COLO829 (cell line): ENCODE data around the gene GTSE1.

Experiments
- DNase-seq: peaks from one replicate; pipeline ENCODE4 v3.0.0; 2012; ENCODE audit warnings: low spot score

Gene GTSE1

DNA sequence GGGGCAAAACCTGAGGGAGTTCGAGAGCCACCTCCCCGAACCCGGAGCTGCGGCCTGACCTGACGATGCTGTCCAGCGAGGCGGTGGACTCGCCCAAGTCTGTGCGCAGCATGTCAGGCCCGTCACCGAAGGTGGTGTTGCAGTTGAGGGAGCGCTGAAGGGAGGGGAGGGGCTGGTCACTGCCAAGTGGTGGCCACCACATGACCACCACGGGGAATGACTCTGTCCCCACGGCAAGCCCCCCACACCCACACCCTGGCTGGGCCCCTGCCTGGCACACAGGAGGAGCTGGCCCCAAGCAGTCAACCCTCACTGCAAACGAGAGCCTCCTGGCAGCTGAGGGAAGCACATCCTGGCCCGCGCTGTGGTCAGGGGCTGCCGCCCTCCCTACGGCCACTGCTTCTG lies 69.7 kb downstream of the GTSE1 start:
- DNase-seq: no peak

DNA sequence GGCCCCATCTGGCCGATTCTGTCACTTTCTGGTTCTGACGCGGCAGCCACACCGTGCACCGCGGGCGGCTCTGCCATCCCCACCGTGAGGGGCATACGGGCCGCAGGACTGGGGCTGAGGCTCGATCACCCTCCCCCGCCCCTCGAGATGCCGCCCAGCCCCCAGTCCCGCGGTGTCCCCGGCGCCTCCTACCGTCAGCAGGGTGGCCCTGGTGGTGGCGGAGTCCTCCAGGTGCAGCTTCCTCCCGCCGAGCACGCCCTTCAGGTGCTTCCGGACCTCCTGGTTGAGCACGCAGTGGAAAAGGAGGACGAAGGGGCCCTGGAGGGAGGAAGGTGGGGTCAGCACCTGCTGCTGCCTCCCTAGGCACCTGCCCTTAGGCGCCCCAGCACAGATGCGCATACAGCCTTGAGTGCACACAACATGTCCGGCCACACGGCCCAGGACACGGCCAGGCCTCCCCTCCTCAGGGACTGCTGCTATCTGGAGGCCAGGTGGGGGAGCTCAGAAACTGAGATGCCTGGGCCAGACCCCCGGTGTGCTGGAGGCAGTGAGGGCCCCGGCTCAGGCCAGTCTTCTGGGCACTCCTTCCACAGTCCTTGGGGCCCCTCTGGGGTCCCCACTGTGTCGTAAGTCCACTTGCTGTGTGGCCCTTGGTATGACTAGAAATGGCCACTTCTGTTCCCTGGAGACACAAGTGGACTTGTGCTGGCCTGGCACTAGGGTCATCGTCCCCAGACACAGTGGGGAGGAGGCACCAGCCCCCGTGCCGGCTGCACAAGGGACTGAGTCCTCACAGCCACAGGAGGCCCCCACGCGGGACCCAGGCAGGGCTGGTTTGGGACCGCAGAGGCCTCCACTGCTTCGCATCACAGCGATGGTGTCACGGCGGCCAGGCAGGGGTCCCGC lies 70.4 kb downstream of the GTSE1 start:
- no peak for DNase-seq

- DNase-seq: peak; percentile 80
Measured at GRCh38 chr22:46367707-46368191, 71.1 kb downstream of the GTSE1 start.

DNA sequence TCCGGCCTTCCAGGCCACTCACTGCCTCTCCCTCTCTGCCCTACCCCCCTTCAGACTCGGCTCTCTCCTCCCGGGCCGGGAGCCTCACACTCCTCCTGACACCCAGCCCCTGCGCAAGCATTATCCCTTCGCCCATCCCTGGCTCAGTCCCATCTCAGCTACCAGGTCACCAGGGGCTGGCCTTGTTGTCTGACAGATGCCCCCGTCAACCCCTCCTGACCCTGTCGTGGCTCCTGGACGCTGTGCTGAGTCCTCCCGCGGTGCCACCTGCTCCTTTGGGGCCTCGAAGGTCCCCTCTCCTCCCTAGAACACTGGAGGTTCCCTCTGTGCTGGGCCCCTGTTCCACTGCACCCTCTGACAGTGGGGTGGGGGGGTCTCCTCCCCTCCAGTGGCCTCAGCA lies 71.8 kb downstream of the GTSE1 start:
- DNase-seq: no peak

DNA sequence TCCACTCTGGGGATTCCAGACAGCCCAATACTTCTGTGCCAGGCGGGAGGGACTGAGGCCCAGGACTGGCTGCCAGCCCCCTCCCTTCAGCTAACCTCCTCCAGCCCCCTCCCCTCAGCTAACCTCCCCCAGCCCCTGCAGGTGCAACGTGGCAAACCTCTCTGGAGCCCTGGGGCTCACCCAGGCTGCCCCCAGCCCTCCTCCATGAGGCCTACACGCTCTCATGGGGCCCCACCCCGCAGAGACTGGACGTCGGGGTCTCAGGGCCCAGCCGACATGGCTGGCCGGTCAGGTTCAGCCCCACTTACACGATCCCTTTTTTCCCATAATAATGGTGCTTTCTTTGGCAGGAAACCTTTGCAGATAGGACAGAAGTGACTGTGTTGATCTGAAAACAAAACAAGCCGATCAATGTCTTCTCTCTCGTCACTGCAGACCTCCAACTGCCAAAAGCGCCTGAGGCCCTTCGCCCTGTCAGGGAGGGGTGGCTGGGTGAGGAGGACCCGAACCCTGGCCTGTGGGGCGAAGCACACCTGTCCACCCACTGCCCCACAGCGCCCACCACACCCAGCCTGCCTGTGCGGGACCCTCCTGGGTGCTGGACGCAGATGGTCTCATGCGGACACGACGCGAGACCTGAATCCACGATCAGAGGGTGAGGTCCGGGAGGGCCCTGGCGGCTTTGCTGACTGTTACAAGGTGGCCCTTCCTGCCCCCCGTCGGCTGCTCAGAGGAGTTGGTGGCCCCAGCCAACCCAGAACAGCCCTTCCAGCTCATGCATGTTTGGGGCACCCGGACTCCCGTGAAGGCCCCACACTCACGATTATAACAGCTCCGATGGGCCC lies 72.4 kb downstream of the GTSE1 start:
- DNase-seq: no peak

DNA sequence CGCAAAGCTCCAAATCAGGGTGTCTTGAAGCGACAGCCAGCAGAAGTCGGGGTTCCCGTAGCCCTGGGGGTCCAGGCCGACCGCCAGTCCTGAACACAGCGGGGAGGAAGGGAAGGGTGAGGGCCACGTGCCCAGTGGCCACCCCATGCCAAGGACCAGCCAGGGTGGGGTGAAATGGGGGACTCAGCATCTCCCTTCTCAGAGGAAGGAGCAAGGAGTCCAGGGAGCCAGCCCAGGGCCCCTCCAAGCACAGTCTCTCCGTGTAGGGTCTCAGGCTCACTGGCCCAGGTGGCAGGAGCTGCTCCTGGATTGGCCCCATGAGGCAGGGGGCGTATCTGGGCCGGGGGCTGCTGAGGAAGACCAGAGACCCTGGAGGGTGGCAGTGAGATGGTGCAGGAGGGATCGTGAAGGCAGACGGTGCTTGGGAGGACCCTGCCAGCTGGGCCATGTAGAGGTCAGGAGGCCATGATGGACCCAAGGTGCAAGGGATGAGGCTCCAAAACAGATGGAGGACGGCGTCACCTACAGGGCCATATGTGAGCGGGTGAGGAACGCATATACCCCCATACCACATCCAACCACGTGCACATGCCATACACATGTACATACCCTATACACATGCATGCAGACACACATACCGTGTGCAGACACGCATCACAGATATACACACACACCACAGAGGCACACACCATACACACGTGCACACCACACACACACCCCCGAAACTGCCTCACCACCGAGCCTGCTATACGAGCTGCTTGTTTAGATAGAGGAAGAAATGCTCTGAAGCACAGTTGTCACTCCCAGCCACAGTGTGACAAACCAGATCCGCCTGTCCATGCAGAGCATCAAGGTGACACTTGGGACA lies 73.3 kb downstream of the GTSE1 start:
- DNase-seq: no peak

DNA sequence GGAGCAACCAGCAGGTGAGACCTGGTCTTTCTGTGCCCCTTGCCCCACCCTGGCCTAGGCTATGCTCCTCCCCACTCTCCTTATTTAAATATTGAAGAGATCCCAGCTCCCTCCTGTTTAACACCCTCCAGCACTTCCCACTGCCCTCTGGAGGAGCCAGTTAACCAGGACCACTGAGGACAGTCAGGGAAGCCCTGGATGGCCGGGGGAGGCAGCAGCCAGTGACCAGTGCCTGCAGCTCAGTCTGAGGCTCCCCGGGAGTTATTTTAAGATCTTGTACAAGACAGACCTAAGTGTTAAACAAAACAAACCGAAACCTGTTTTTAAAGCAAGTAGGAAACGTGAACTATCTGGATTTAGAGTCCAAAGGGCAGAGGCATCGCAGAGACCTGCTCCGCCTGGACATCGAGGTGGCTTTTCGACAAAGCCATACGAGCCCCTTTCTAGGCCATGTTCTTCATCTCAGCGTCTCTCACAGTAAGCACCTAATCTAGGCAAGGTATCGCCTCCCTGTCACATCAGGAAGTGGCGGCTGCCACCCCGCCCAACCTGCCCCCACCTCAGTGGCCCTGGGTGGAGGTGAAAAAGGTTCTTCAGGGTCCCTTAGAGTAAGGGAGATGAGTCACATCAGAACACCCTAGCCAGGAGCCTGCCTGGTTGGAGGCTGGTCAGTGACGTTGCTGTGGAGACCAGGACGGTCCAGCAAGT lies 74.1 kb downstream of the GTSE1 start:
- DNase-seq: no peak

DNA sequence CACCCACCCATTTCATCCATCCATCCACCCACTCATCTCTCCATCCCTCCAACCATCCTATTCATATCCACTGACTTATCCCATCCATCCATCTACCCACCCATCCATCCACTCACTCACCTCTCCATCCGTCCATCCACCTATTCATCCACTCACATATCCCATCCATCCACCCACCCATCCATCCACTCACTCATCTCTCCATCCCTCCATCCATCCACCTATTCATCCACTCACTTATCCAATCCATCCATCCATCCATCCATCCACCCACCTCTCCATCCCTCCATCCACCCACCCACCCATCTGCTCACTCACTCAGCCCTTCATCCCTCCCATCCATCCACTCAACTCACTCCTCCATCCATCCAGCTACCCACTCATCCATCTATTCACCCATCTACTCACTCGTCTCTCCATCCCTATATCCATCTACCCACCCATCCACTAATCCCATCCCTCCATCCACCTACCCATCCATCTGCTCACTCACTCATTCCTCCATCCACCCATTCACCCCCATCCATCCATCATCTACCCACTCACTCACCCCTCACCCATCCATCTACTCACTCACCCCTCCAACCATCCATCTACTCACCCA lies 75.1 kb downstream of the GTSE1 start:
- no peak for DNase-seq

GRCh38 chr22:46372686-46373085 lies 76.0 kb downstream of the GTSE1 start:
- DNase-seq: no peak

GRCh38 chr22:46373159-46373558 lies 76.5 kb downstream of the GTSE1 start:
- DNase-seq: no peak

DNA sequence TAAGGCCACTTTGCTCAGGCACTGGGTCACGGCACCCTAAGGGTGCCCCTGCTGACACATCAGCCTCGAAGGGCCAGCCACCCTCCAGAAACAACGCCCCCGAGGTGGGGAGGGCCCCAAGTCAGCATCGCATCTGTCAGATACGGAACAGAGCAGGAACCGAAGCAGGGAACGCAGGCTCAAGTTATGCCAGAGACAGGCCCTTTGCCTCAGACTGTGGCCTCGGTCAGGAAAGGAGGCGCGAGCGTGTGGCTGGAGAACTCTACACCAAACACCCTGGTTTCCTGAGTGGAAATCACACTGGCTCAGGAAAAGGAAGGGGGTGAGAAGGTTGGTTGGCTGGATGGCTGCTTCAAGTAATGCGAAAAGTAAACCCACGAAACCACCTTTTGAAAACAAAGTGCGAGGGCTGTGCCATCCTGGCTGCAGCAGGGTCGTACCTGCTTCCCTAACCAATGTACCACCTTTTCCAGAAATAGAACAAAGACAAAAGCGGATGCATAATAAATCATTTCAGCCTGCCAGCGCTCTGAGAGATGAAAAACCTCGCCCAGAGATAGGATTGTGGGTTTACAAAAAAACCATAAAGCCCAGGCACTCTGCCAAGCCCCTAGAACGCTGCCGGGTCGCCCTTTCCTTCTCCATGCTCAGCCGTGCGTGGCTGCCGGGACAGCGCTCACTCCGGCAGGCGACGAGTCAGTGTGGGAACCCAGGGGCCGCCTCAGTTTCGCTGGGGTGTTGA lies 77.4 kb downstream of the GTSE1 start:
- no peak for DNase-seq

GRCh38 chr22:46374663-46375474 lies 78.2 kb downstream of the GTSE1 start:
- no peak for DNase-seq

GRCh38 chr22:46376111-46376510 lies 79.4 kb downstream of the GTSE1 start:
- no peak for DNase-seq

DNA sequence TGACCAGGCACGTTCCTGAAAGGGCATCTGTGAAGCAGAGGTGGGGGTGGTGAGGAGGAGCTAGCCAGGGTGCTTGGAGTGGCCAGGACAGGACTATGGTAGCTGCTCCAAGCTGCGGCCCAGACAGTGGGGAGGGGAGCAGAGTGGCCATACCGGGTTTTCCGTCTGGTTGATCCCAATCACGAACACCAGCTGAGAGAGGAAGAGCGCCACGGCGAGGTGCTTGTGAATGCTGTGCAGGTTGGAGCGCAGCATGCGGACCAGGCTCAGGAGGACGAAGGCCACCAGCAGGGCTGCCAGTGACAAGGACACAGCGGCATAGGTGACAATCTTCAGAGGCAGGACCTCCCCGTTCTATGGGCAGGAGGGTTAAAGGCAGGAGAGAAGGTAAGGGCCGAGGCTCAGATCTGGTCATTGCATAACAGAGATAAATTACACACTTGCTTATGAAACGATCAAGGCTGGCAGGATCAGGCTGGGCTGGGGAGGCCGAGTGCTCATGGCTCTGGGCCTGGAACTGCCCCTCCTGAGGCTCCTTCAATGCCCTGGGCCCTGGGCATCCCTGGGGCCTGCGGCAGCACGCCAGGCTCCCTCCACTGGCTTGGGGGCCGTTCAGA lies 80.3 kb downstream of the GTSE1 start:
- no peak for DNase-seq

GRCh38 chr22:46377525-46378425 lies 81.1 kb downstream of the GTSE1 start:
- peak; percentile 35 for DNase-seq

- no peak for DNase-seq
Measured at GRCh38 chr22:46378426-46379065, 81.9 kb downstream of the GTSE1 start.
